ENCODE data around the gene ESPNL.

Gene ESPNL

DNA sequence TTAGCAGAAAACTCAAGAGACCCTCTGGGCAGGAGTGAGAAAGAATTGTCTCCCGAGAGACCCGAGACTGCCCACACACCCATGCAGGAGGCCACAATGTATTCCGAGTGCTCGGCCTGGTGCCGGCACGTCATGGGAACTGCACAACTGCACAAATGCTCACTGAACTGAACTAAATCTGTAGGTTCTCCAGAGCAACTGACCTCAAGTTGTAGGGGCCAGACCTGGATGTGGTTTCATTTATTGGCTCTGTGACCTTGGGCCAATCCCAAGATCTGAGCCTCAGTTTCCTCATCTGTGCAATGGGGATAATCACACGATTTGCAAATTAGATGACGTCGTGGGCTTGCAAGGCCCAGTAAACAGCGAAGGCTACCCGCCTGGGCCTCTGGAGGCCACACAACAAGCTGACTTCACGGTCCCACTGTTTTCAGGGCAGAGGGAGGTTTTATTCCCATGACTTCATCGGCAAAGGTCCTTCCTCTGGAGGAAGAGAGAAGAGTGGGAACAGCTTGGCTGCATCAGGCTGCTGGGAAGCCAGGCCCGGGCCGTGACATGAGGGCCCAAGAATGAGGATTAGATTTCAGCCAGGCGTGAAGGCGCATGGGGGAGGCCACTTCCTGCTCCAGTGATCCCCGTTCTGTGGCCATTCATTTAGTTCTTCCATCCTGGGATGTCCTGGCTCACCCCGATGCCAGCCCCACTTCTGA, 55.1 kb downstream of the ESPNL start:
- TF ChIP-seq, protein P1, sequence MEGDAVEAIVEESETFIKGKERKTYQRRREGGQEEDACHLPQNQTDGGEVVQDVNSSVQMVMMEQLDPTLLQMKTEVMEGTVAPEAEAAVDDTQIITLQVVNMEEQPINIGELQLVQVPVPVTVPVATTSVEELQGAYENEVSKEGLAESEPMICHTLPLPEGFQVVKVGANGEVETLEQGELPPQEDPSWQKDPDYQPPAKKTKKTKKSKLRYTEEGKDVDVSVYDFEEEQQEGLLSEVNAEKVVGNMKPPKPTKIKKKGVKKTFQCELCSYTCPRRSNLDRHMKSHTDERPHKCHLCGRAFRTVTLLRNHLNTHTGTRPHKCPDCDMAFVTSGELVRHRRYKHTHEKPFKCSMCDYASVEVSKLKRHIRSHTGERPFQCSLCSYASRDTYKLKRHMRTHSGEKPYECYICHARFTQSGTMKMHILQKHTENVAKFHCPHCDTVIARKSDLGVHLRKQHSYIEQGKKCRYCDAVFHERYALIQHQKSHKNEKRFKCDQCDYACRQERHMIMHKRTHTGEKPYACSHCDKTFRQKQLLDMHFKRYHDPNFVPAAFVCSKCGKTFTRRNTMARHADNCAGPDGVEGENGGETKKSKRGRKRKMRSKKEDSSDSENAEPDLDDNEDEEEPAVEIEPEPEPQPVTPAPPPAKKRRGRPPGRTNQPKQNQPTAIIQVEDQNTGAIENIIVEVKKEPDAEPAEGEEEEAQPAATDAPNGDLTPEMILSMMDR (conservative IDR thresholded peaks at IDR 0.05): no peak
- TF ChIP-seq ZFX (IDR thresholded peaks at IDR 0.05): no peak
- no peak overlapping the region for H3K27ac ChIP-seq

DNA sequence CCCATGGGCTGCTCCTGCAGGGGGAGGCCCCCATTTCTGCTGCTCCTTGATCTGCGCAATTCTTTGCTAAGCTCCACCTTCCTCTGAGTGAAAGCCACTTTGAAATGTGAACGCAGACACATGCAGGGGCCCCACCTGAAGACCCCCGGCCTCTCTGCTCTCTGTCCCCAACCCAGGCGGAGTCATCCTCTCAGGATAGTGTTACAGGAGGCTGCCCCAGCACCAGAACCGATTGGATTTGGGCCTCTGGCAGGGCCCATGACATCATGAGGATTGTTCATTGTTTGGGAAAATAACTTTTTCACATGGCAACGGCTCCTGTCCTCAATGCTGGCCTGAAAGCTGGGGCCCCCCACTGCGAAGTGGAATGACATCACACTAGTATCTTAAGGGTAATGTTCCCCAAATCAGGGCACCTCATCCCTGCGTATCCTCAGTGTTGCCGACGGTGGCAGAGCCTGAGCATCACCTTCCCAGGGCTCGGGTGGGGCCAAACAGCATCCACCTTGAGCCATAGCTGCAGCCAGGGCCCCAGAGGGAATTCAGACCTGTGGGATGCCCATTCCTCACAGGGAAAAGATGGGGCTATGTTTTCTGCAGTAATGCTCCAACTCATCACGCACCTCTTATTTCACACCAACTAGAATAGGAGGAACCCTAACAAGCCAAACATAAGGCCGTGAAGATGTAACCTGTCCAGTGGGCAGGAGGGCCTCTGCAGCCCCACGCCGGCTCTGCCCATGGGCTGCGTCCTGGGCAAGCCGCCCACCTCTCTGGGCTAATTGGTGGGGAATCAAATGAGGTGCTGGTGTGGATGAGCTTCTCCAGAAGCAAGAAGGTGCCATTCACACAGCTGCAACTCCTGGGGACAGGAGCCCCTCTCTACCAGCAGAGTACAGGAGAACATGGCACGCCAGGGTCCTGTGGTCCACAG, 55.9 kb downstream of the ESPNL start:
- TF ChIP-seq, protein P1 (conservative IDR thresholded peaks at IDR 0.05): no peak
- TF ChIP-seq ZFX (IDR thresholded peaks at IDR 0.05): no peak
- no peak overlapping the region for H3K27ac ChIP-seq

DNA sequence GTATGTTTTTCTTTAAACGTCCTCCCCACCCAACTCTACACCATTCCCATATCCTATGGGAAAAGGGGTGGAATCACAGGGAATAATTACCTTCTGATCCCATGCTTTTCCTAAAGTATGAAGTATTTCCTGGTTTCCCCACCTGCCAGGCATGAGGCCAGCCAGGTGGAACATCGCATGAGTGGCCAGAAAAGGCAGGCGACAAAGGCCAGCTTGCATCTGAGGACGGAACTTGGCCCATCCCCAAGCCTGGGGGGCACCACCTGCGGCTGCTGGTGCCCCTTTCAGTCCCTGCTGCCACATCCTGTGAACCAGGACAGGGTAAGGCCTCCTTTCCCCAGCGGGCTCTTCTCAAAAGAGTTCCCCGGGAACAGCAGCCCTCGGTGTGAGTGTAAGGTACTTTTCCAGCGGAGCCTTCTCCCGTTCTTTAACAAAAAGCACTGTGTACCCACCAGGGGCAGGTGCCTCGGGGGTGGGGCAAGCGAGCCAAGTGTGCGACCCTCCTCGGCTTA, 57.4 kb downstream of the ESPNL start:
- TF ChIP-seq ZFX (IDR thresholded peaks at IDR 0.05): no peak
- TF ChIP-seq, protein P1 (conservative IDR thresholded peaks at IDR 0.05): no peak
- no peak overlapping the region for H3K27ac ChIP-seq

DNA sequence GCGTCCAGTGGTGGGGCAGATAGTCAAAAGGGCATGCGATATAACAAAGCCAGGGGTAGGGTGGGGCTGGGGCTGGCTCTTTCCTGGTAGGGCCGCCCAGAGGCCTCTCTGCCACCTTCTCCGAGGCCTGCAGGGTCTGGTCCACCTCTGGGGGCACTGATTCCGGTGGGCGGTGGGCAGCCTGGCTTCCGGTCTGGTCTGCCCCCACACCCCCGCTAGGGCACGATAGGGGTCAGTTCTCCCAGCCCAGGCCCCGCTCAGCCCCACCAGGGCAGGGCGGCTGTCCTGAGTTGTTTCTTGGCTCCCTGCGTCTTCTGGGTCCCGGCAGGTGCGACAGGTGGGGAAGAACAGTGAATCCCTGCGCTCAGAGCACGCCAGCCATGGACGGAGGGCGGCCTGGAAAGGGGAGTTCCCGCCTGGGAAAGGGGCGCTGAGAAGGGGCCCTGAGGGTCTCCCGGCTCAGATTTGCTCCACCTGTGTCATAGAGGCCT, 57.9 kb downstream of the ESPNL start:
- no peak overlapping the region for H3K27ac ChIP-seq
- TF ChIP-seq, protein P1 (conservative IDR thresholded peaks at IDR 0.05): no peak
- TF ChIP-seq ZFX (IDR thresholded peaks at IDR 0.05): no peak

DNA sequence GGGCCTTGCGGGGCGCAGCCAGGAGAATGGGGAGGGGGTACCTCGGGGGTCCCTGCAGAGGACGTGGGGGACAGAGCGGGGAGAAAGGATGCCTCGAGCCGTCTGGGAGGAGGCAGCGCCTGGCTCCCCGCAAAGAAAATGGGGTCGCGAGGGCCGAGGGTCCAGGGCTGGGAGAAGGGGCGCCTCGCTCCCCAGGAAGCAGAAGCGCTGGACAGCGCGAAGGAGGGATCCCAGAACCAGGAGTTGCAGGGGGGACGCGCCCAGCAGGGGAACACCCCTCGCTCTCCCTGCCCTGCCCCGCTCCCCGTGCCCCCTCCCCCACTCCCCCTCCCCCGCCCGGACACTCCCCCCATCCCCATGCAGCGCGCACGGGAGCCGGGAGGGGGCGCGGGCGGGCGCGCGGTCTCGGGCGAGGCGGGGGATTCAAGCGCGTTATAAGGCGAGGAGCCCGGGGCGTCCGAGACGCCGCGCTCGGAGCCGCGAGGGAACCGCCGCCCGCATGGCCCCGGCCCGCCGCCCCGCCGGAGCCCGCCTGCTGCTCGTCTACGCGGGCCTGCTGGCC, 58.5 kb downstream of the ESPNL start, which contains the start of gene ERFE:
TSS of gene ERFE (plus strand) at position 462 of the 562 bp plus-strand sequence. CDS start at position 500, 38 bp downstream.
- TF ChIP-seq, protein P1 (conservative IDR thresholded peaks at IDR 0.05): peak; percentile 78
- 0 out of 2 replicates have a peak, but pooled peaks have one; percentile 35 for TF ChIP-seq ZFX (IDR thresholded peaks at IDR 0.05)
- peak within 1 kb of the TSS; percentile 34 for H3K27ac ChIP-seq

DNA sequence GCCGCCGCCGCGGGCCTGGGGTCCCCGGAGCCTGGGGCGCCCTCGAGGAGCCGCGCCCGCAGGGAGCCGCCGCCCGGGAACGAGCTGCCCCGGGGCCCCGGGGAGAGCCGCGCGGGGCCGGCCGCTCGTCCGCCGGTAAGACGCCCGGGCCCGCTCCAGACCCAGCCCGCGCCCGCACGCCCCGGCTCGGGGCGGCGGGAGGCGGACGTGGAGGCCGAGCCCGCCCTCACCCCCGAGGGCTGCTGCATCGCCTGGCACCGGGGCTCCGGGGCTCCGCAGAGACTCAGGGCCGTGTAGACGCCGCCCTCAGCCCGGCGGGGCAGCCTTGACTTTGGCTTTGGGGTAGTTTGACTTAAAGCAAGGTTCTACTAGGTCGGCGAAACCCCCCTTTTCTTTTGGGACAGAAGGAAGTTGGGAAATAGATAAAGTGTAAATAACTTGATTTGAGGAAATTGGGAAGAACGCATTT, 59.0 kb downstream of the ESPNL start:
- TF ChIP-seq ZFX (IDR thresholded peaks at IDR 0.05): peak; percentile 14; the same call in 1 of the 2 replicates
- TF ChIP-seq, protein P1 (conservative IDR thresholded peaks at IDR 0.05): peak; percentile 58
- H3K27ac ChIP-seq: peak overlapping the region; percentile 34
